Stimulated activated CD8-positive, alpha-beta memory T cell treated with anti-CD3 and anti-CD28 coated beads, Interleukin-4, amount 100 ng/mL, for 24 hours (primary cell): ENCODE results near the gene MRPS18A.
A peak's percentile ranks its signal among the peaks of the same experiment; 100 is the strongest.
"Not testable (repeated sequence)": the region's sequence is repeated elsewhere in the genome, so short reads cannot be mapped to it uniquely, and the experiment has no call there.

Source experiments
- DNase-seq: peaks from one replicate; pipeline ENCODE4 v3.0.0-alpha.2; 2020; ENCODE audit warnings: low read depth

MRPS18A gene

DNA sequence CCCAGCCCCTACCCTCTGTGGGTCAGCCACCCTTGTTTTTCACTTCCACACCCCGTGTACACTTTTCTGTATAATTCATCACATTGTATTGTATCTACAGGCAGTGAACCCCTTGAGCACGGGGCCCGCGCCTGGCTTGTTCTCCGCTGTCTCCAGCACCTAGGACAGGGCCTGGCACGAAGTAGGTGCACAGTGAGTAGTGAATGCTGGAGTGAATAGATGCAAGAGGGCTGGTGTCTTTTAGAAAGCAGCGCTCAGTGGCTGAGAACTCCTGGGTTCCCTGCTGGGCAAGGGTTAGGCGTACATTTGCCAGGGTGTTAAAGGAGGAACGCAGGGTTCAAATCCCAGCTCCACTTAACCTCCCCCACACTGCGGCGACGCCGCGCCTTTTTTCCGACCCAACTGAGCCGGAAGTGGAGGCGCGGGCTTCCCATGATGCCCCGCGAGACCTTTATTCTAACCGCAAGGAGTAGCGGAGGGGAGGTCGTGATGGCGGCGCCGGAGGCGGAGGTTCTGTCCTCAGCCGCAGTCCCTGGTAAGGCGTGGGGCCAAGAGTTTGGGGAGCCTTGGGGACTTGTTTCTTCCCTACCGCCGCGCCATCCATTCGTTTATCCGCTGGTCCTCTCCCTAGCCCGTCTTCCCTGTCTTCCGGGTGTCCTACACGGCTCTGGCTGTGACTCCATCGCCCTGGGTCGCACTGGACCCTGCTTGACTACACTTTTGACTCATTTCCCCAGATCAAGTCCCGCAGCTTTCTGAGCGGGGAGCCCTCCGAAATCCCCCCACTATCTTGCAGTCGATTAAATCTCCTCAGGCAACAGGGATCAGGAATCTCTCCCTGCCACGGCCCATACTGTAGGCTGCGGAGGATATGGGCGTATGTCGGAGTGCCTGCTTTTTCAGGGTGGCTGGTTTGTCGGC lies 51.9 kb downstream of the MRPS18A start, which contains the start of gene MAD2L1BP:
Gene MAD2L1BP, plus strand, starts transcription at position 454 of the 921 bp plus-strand sequence. Its CDS starts 36 bp downstream, at position 490.
- peak; percentile 82 for DNase-seq

DNA sequence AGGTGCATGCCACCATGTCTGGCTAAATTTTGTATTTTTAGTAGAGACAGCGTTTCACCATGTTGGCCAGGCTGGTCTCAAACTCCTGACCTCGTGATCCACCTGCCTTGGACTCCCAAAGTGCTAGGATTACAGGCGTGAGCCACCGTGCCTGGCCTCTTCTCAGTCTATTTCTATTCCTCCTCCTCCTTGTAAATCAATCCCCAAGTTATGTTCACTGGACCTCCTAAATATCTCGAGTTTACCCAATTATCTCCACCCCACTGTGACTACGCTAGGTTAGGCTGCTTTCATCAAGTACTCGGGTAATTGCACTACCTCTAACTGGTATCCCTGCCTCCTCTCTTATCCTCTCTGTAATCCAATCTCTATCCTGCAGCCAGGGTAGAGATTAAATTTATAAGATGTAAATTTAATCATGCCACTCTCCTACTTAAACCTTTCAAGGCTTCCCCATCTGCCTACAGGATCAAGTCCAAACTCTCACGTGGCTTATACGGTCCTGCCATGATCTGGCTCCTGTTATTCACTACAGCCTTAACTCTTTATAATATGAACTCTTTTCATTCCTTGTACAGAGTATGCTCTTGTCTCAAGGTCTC lies 52.8 kb downstream of the MRPS18A start:
- DNase-seq, result no peak

DNA sequence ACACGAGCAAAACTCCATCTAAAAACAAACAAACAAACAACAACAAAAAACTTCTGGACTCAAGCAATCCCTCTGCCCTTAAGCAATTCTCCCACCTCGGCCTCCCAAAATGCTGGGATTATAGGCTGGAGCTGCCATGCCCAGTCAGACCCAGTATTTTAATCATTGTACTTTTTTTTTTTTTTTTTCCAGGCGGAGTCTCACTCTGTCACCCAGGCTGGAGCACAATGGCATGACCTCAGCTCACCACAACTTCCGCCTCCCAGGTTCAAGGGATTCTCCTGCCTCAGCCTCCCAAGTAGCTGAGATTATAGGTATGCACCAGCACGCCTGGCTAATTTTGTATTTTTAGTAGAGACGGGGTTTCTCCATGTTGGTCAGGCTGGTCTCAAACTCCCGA lies 54.6 kb downstream of the MRPS18A start:
- DNase-seq, result not testable (repeated sequence)

DNA sequence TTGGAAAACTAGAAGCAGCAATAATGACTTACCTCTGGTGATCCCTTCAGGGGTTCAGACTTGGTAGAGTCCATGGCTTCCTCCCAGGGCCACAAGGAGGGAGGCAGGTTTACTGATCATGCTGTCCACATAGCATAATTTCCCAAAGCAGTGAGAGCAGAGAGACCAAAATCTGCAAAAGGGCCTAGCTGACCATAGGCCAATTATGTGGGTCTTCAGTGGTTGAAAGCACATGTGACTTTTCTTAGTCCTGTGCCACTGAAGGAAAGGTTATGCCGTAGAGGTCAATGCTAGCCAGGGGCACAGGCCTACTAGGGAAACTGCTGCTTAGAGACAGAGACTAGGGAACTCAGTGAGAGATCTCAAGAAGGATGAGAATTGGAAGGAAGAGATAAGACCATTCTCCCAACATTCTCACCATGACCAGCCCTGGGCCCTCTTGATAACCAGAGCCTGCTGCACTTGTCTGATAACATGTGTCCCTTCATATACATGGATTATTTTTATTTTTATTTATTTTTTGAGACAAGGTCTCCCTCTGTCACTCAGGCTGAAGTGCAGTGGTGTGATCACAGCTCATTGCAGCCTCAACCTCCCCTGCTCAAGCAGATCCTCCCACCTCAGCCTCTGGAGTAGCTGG lies 56.5 kb downstream of the MRPS18A start:
- DNase-seq, result no peak

DNA sequence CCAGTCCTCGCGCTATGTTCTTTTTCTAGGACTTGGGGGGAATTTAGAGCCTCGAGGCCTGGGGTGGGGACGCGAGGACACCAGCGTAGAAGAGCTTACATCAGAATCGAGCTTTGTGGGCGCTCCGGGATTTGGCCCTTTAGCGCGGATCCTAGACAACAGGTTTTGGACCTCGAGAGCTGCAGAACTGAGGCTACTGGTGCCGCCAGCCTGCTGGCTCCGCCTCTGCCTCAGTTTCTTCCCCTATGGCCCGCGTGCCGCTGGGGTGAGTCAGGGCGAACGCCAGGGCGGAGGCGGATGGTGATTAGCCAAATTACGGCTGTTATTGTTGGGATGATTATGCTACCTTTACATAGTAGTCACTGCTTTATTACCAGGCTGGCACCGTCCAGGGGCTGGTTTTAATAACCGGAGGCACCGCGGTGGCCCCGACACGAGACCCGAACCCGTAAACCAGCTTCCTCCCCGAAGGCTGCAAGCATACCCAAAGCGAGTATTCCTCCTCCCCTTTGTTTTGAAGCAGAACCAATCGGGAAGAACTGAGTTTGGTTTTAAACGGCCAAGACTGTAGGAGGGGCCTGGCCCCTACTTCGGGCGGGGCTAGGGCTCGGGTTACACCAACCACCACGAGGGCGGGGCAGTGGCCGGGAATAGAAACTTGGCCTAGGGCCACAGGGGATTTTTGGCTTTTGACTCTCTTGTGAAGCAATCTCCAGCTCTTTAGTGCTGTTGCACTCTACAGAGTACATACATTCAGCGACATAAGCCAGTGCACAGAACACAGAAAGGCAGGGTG lies 57.9 kb downstream of the MRPS18A start:
- DNase-seq, result peak; percentile 82

DNA sequence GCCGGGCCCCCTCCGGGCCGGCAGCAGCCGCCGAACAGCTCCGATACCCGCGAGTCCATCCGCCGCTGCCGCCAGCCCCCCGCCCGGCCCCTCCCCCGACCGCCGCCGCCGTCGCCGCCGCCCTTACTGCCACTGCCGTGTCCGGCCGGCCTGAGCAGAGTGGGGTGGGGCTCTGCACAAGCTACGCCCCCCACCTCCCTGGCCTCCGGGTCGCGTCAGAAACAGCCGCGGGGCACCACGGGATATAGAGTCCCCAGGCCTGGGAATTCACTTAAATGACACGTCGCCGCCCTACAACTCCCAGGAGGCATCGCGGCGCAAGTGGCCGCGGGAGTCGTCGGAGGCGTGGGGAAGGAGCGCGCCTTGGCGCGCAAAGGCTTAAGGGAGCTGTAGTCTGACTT lies 58.5 kb downstream of the MRPS18A start, which contains the start of gene GTPBP2:
Gene GTPBP2, minus strand, starts transcription at position 161 of the 401 bp plus-strand sequence. Its CDS starts 102 bp downstream, at position 59.
- peak; percentile 93 for DNase-seq

DNA sequence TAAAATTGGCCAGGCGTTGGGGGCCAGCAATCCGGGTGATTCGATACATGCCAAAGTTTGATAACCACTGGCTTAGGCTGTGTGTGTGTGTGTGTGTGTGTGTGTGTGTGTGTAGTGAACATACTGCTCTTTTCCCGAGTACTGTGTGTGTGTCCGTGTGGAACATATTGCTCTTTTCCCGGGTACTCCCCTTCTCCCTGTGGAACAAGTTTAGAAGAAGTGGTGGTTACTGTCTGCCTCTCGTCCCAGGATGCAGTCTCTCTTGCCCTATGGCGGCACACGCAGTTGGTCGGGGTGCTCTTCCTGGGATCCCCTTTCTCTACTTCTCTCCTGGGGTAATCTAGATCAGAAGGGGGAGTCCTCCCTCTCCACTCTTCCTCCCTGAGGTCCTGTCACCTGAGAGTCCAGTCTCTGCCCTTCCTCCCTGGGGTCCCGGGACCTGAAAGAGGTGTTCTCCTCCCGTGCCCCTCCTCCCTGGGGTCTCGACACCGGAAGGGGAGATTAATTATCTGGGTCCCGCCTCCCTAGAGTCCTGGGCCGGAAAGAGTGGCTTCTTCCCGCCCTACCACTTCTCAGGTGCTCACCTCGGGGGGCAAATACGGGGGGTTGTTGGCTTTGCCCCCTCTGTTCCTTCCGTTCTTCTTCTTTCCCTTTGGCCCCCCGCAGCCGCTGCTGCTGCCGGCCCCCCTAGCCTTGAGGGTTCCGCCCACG lies 59.0 kb downstream of the MRPS18A start:
- peak; percentile 24 for DNase-seq

DNA sequence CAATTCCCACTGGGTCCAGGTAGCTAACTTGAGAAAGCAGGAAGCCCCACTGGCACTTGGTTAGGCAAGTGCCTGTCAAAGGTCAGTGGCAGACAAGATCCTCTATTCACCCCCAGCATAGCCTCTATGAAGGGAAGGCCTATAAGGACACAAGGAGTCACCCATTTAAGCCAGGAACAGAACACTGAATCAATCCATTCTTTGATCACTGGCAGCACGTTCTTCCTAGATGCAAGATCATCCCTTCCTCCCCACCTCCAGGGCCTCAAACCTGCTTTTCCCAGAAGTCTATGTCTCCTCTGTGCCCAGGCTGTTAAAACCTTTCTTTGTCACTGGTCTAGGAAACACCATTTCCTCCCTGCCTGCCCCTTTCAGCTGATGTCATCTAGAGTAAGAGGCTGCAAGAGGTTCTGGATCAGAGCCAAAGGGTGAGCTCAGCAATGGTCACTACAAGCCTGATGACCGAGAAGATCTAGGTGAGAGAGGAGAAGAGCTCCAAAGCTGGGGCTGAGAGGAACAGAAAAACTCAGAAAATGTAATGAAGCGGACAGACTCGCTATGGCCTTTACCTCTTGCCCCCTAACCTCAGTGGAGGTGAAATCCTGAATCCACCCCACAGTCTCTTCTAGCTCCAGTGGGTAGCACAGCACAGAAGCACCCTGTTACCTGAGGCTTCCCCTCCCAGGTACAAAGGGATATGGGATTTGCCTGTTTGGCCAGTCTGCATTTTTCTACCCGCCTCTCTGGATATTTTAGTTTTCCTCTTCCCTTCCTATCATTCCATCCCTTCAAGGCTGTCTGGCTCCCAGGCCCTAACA lies 60.4 kb downstream of the MRPS18A start:
- DNase-seq, result no peak

DNA sequence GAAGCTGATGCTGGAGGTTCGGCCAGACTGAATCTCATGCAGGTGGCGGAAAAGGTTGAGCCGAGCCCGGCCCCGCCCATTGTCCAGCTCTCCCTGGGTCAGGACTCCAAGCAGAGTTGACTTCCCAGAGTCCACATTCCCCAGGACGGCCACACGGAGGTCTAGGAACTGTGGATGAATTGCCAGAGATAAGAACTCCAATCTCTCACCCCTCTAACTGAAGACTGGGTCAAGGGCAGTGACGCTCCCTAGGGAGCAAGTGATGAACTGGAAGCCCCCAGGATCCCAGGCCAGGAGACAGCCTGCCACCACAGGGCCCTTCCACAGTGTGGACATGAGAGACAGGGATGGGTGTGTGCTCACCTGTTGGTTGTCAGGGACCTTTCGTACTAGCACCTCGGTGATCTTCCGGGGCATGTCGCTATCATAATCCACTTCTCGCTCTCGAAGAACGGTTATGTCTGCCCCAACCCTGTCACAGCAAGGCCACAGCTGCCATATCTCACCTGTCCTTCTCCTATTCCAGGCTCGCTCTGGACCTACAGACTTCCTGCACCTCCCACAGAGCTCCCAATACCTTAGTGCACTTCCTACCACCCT lies 62.1 kb downstream of the MRPS18A start:
- DNase-seq, result no peak

DNA sequence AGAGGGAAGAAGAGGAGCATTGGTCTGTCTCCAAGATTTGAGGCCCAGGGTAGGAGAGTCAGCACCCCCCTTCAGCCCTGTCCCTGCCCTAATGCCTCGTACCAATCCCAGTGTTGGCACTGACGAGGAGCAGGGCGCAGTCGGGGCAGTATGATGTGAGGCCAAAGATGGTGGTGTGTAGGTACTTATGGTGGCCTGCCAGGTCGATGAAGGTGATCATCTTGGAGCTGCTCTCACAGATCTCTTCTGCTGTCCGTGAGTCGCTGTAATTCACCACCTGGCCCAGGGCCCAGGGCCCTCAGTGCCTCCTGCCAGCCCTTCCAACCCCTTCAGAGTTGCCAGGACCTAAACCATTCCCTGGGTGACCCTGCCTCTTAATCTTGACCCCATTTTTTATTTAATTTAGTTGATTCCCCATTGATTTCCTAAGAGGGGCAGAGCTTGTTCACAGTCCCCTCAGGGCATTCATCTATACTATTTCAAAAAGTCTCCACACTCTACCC lies 62.8 kb downstream of the MRPS18A start:
- no peak for DNase-seq

DNA sequence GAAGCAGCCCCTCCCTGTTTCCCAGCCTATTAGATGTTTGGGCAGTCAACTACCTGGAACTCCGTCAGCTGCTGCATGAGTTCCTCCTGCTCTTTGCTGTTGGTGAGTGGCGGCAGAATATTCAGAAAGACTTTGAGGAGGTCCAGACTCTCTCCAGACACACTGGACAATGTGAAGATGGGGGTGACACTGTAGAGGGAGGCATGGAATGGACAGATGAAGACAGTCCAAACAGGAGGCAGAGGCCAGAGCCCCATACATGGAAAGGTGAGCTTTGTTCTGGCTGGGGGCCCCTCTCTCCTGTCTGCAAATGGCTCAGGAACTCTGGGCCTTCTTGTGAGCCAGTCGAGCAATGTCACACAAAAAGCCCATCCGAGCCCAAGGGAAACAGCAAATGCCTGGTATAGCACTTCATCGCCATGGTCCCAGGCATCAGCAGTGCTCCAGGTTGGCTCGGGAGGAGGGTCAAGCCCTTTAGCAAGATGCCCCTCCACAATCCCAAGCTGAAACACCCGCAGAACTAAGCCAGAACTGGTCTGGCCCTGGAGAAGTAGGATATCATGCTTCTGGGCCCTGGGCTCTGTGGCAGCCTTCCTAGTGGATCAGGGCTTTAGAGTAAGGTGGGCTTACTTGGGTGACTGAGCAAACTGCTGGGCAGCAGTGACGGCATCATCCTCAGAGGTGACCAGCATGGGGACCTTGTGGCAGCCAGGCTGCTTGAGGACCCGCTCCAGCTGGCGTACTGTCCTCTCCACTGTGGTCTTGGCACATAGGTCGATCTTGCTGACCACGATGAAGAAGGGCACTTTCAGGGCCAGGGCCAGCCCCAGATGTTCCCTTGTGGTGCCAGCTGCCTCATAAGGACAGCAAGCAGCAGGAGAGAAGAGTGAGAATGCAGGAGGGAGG lies 63.5 kb downstream of the MRPS18A start:
- DNase-seq, result no peak

DNA sequence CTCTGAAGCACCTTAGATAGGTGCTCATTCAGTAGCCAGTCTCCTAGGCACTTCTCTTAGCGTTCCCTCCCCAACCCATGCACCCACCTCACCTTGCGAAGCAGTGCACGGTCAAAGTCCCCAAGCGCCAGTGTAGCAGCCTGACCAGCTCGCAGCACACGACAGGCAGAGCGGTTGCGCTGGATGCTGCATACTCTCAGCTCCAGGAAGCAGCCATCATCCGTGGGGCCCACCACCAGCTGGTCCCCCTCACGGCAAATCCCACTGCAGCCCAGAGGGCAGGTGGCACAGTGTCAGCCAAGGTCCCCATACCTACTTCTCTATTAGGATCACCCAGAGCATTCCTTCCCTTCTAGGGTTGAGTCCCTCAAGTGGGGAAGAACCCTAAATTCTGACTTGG lies 65.0 kb downstream of the MRPS18A start:
- DNase-seq, result no peak

DNA sequence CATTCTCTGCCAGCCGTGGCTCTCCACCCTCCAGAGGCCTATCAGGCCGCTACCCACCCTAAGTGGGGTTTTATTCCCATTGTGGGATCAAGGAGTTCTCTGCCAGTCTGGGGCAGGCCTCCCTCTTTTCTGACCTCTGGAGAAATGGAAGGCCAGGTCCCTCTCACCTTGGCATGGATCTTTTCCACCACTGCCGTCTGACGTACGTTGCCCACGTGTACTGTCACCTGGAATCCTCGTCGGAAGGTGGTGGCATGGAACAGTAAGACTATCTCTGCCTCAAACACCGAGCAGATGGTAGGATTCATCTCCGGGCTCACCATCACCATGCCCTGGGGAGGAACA lies 65.8 kb downstream of the MRPS18A start:
- DNase-seq, result no peak
